Liver (tissue), 9 donors: ENCODE data around the gene LEMD2. TPM values are rescaled to one million over a fixed set of nuclear protein-coding genes. Genes with fewer than 3 reads are reported as not detected.

Experiments used
- DNase-seq: peaks from one replicate; pipeline ENCODE4 v3.0.0-alpha.2; 2017; ENCODE audit warnings: low spot score
- H3K27ac ChIP-seq, 2 donors: one replicate each; pipeline ENCODE4 v1.7.0; 2013; ENCODE audit warnings: inconsistent platforms in 2 of 2, low read length in 2 of 2, control low read depth in 1 of 2, low read depth in 1 of 2, mild to moderate bottlenecking in 1 of 2
- H3K27me3 ChIP-seq, 4 donors: one replicate each; pipeline versions ENCODE4 v1.6.1 to v1.7.0; 2013; ENCODE audit warnings: low read length in 3 of 4, inconsistent platforms in 1 of 4, mild to moderate bottlenecking in 1 of 4, moderate library complexity in 1 of 4; ENCODE audit not compliant: control insufficient read depth in 4 of 4, insufficient read depth in 4 of 4
- H3K36me3 ChIP-seq, 4 donors: one replicate each; pipeline versions ENCODE4 v1.6.1 to v1.7.0; 2013; ENCODE audit warnings: low read length in 3 of 4, mild to moderate bottlenecking in 3 of 4, low read depth in 1 of 4, moderate library complexity in 1 of 4; ENCODE audit not compliant: control insufficient read depth in 4 of 4, insufficient read depth in 3 of 4
- H3K4me1 ChIP-seq, 4 donors: one replicate each; pipeline versions ENCODE4 v1.6.1 to v1.7.0; 2013; ENCODE audit warnings: low read length in 3 of 4, mild to moderate bottlenecking in 3 of 4, moderate library complexity in 1 of 4; ENCODE audit not compliant: control insufficient read depth in 4 of 4, insufficient read depth in 4 of 4
- H3K4me3 ChIP-seq, 3 donors: one replicate each; pipeline versions ENCODE4 v1.6.1 to v1.7.0; 2013; ENCODE audit warnings: low read length in 3 of 3, control low read depth in 1 of 3, low read depth in 1 of 3, mild to moderate bottlenecking in 1 of 3
- H3K9ac ChIP-seq, 2 donors: one replicate each; pipeline ENCODE4 v1.7.0; 2013; ENCODE audit warnings: low read length in 2 of 2, mild to moderate bottlenecking in 2 of 2, moderate library complexity in 2 of 2, control low read depth in 1 of 2, low read depth in 1 of 2
- H3K9me3 ChIP-seq, 4 donors: one replicate each; pipeline versions ENCODE4 v1.6.1 to v1.7.0; 2013; ENCODE audit warnings: low read length in 3 of 4; ENCODE audit not compliant: control insufficient read depth in 4 of 4
- CTCF ChIP-seq: fragments of 150-350 bp; IDR thresholded peaks from 2 replicates; pipeline ENCODE4 v1.5.1; 2017; ENCODE audit warnings: improper control_type of control experiment, low read depth, low read length; ENCODE audit not compliant: missing input control
- EGR1 ChIP-seq, 2 donors: IDR thresholded peaks; 2 replicates each; pipeline ENCODE4 v1.6.1; 2016 to 2018; ENCODE audit warnings: antibody characterized with exemption in 2 of 2, low read depth in 2 of 2
- FOXA1 ChIP-seq: IDR thresholded peaks from 2 replicates; pipeline ENCODE4 v1.6.1; 2016; ENCODE audit warnings: antibody characterized with exemption
- FOXA2 ChIP-seq: IDR thresholded peaks from 2 replicates; pipeline ENCODE4 v1.6.1; 2016; ENCODE audit warnings: antibody characterized with exemption
- GABPA ChIP-seq, 2 donors: IDR thresholded peaks in 1 of 2; conservative IDR thresholded peaks in 1 of 2; 2 replicates each; pipeline ENCODE4 v1.6.1; 2016; ENCODE audit warnings: antibody characterized with exemption in 2 of 2, mild to moderate bottlenecking in 1 of 2, moderate library complexity in 1 of 2
- HNF4A ChIP-seq, 2 donors: conservative IDR thresholded peaks; 2 replicates each; pipeline ENCODE4 v1.6.1; 2016; ENCODE audit warnings: antibody characterized with exemption in 2 of 2, mild to moderate bottlenecking in 2 of 2
- HNF4G ChIP-seq: IDR thresholded peaks from 2 replicates; pipeline ENCODE4 v1.6.1; 2016; ENCODE audit warnings: antibody characterized with exemption
- NR2F2 ChIP-seq: IDR thresholded peaks from 2 replicates; pipeline ENCODE4 v1.6.1; 2016; ENCODE audit warnings: antibody characterized with exemption
- RAD21 ChIP-seq, 2 donors: IDR thresholded peaks; 2 replicates each; pipeline ENCODE4 v1.6.1; 2016; ENCODE audit warnings: antibody characterized with exemption in 2 of 2, mild to moderate bottlenecking in 2 of 2
- REST ChIP-seq: IDR thresholded peaks from 2 replicates; pipeline ENCODE4 v1.6.1; 2016; ENCODE audit warnings: antibody characterized with exemption, mild to moderate bottlenecking
- SP1 ChIP-seq: IDR thresholded peaks from 2 replicates; pipeline ENCODE4 v1.6.1; 2018; ENCODE audit warnings: antibody characterized with exemption, mild to moderate bottlenecking
- TAF1 ChIP-seq: conservative IDR thresholded peaks from 2 replicates; pipeline ENCODE4 v1.6.1; 2016; ENCODE audit warnings: antibody characterized with exemption, mild to moderate bottlenecking
- YY1 ChIP-seq: IDR thresholded peaks from 2 replicates; pipeline ENCODE4 v1.6.1; 2016; ENCODE audit warnings: antibody characterized with exemption, mild to moderate bottlenecking
- WGBS: extraction: QIAGEN DNeasy Blood & Tissue Kit; methylation state at CpG from one replicate; pipeline ENCODE4 v1.1.7; 2013; 5-methylcytosine and 5-hydroxymethylcytosine counted together
- polyA plus RNA-seq, 2 donors: library from polyadenylated mRNA; stranded (reverse) in 1 of 2; unstranded in 1 of 2; fragments of 200-250 nt in 1 of 2; fragments of >200 nt in 1 of 2; fragmentation: Nextera tagmentation in 1 of 2; extraction: Ambion mirVana in 1 of 2; gene quantifications; one replicate each; pipeline versions ENCODE4 v1.2.1 to v1.2.3, GENCODE V29; 2013 to 2015
- total RNA-seq, 2 donors: library from RNA; depleted of rRNA; stranded (reverse); fragments of >200 nt; gene quantifications; one replicate each; pipeline ENCODE4 v1.2.3, GENCODE V29; 2014
- TF ChIP-seq, protein P1 (sequence below): IDR thresholded peaks from 2 replicates; pipeline ENCODE4 v1.6.1; 2016; ENCODE audit warnings: antibody characterized with exemption
- TF ChIP-seq, protein P2 (sequence below): IDR thresholded peaks from 2 replicates; pipeline ENCODE4 v1.6.1; 2016; ENCODE audit warnings: antibody characterized with exemption
- TF ChIP-seq, protein P3 (sequence below): IDR thresholded peaks from 2 replicates; pipeline ENCODE4 v1.6.1; 2016; ENCODE audit warnings: antibody characterized with exemption
- donor health status: healthy.
- donor health status: healthy.
- donor health status: healthy.
- donor health status: healthy.
- donor health status: healthy.

LEMD2 gene
- total and polyA plus RNA-seq, 4 donors: 6.5 to 23.1 (median 16.6) TPM

- Histone ChIP-seq H3K9me3 (no peaks in the 10 kb centered on the region), H3K9ac (no peak overlapping the region), H3K4me1 (peaks cover 0 to 23% (median 11%) of the 10 kb centered on the region in 4 donors), H3K36me3 (no peaks in the 10 kb centered on the region), H3K4me3 (no peak overlapping the region), H3K27ac (no peak overlapping the region), H3K27me3 (no peaks in the 10 kb centered on the region)
- no peak for DNase-seq
- TF ChIP-seq FOXA1 (no peak), TAF1 (no peak), HNF4A (conservative IDR thresholded peaks at IDR 0.05) (no peak), NR2F2 (no peak)
- WGBS: 93% methylated on average over 11 of the region's 11 CpGs
Observed at GRCh38 chr6:33754222-33754621, 34.7 kb downstream of the LEMD2 start.

- TF ChIP-seq HNF4A (conservative IDR thresholded peaks at IDR 0.05) (no peak), CTCF (no peak), YY1 (no peak), HNF4G (no peak), FOXA2 (no peak), RAD21 (IDR thresholded peaks at IDR 0.05) (no peak), NR2F2 (no peak), GABPA (IDR thresholded peaks at IDR 0.05 in 1 of 2, conservative IDR thresholded peaks at IDR 0.05 in 1 of 2) (no peak), EGR1 (IDR thresholded peaks at IDR 0.05; ENCODE audit: low read depth in 2 of 2) (no peak), SP1 (no peak), TAF1 (no peak), REST (no peak), FOXA1 (no peak)
- TF ChIP-seq, protein P1, sequence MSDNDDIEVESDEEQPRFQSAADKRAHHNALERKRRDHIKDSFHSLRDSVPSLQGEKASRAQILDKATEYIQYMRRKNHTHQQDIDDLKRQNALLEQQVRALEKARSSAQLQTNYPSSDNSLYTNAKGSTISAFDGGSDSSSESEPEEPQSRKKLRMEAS: no peak
- TF ChIP-seq, protein P2, sequence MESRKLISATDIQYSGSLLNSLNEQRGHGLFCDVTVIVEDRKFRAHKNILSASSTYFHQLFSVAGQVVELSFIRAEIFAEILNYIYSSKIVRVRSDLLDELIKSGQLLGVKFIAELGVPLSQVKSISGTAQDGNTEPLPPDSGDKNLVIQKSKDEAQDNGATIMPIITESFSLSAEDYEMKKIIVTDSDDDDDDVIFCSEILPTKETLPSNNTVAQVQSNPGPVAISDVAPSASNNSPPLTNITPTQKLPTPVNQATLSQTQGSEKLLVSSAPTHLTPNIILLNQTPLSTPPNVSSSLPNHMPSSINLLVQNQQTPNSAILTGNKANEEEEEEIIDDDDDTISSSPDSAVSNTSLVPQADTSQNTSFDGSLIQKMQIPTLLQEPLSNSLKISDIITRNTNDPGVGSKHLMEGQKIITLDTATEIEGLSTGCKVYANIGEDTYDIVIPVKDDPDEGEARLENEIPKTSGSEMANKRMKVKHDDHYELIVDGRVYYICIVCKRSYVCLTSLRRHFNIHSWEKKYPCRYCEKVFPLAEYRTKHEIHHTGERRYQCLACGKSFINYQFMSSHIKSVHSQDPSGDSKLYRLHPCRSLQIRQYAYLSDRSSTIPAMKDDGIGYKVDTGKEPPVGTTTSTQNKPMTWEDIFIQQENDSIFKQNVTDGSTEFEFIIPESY: no peak
- TF ChIP-seq, protein P3, sequence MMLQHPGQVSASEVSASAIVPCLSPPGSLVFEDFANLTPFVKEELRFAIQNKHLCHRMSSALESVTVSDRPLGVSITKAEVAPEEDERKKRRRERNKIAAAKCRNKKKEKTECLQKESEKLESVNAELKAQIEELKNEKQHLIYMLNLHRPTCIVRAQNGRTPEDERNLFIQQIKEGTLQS: no peak
- no peak for DNase-seq
- Histone ChIP-seq H3K4me1 (peaks cover 0 to 17% (median 6%) of the 10 kb centered on the region in 4 donors), H3K27me3 (no peaks in the 10 kb centered on the region), H3K36me3 (no peaks in the 10 kb centered on the region), H3K9ac (no peak overlapping the region), H3K9me3 (no peaks in the 10 kb centered on the region), H3K4me3 (no peak overlapping the region), H3K27ac (no peak overlapping the region)
- WGBS: 92% methylated on average over 1 of the region's 1 CpG
Observed at GRCh38 chr6:33752646-33753015, 36.3 kb downstream of the LEMD2 start.
